ENCODE results near the gene PKNOX2.

GRCh38 chr11:125378571-125378970 is 214.0 kb downstream of the PKNOX2 start:
- TF ChIP-seq POLR2A (IDR thresholded peaks at IDR 0.05; ENCODE audit: low read depth, low read length) (no peak), POLR2AphosphoS5 (IDR thresholded peaks at IDR 0.05; ENCODE audit: low read depth, low read length) (no peak)

All from GM12892 (cell line).